ENCODE data around the gene CEP131. TPM values are rescaled to one million over a fixed set of nuclear protein-coding genes. Genes with fewer than 3 reads are reported as not detected.

CEP131 gene
- total RNA-seq, 2 donors from 2014 or later: 23.2 to 28.0 TPM

DNA sequence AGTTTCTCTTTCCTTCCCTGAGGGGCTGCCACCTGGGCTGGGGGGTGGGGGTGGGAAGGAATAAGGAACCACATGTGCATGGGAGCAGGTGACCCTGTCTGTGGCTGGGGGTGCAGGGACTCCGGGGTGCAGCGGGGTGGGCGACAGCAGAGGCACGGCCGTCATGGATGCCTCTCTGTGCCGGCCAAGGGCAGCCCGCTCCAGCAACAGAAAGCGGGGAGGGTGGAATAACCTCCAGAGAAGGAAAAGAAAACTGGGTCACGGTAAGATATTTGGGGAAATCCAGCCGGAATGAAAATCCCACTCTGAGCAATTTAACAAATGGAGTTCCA lies 20.5 kb upstream of the CEP131 start:
- H3K27me3 Mint-ChIP-seq (ENCODE audit: insufficient read depth): no peaks in the 10 kb centered on the region
- H3K9me3 Mint-ChIP-seq: no peaks in the 10 kb centered on the region
- no peak overlapping the region for H3K4me3 ChIP-seq (ENCODE audit: low read length)
- no peak overlapping the region for H3K9ac ChIP-seq (ENCODE audit: extremely low read depth, low read length, poor library complexity, severe bottlenecking)
- peaks cover 4% of the 10 kb centered on the region for H3K36me3 Mint-ChIP-seq (ENCODE audit: low read depth)
- WGBS, 2 experiments (ENCODE audit: insufficient coverage in 1 of 2, insufficient read length in 1 of 2): 96% methylated on average over 10 of the region's 10 CpGs
- H3K27me3 ChIP-seq (ENCODE audit: control insufficient read depth, insufficient read depth, low read length, poor library complexity, severe bottlenecking): no peaks in the 10 kb centered on the region
- peaks cover 6% of the 10 kb centered on the region for H3K36me3 ChIP-seq (ENCODE audit: control insufficient read depth, insufficient read depth, low read length)
- TF ChIP-seq, protein P1, sequence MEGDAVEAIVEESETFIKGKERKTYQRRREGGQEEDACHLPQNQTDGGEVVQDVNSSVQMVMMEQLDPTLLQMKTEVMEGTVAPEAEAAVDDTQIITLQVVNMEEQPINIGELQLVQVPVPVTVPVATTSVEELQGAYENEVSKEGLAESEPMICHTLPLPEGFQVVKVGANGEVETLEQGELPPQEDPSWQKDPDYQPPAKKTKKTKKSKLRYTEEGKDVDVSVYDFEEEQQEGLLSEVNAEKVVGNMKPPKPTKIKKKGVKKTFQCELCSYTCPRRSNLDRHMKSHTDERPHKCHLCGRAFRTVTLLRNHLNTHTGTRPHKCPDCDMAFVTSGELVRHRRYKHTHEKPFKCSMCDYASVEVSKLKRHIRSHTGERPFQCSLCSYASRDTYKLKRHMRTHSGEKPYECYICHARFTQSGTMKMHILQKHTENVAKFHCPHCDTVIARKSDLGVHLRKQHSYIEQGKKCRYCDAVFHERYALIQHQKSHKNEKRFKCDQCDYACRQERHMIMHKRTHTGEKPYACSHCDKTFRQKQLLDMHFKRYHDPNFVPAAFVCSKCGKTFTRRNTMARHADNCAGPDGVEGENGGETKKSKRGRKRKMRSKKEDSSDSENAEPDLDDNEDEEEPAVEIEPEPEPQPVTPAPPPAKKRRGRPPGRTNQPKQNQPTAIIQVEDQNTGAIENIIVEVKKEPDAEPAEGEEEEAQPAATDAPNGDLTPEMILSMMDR (conservative IDR thresholded peaks at IDR 0.05): no peak
- DNase-seq: no peak
- no peak overlapping the region for H3K27ac ChIP-seq (ENCODE audit: low read depth, low read length)
- H3K4me1 Mint-ChIP-seq: peaks cover 2% of the 10 kb centered on the region
- H3K4me1 ChIP-seq (ENCODE audit: control insufficient read depth, insufficient read depth, low read length): no peaks in the 10 kb centered on the region
- H3K27ac Mint-ChIP-seq: no peak overlapping the region
- H3K4me3 Mint-ChIP-seq: no peak overlapping the region
- H3K9me3 ChIP-seq (ENCODE audit: control insufficient read depth, low read length): no peaks in the 10 kb centered on the region

DNA sequence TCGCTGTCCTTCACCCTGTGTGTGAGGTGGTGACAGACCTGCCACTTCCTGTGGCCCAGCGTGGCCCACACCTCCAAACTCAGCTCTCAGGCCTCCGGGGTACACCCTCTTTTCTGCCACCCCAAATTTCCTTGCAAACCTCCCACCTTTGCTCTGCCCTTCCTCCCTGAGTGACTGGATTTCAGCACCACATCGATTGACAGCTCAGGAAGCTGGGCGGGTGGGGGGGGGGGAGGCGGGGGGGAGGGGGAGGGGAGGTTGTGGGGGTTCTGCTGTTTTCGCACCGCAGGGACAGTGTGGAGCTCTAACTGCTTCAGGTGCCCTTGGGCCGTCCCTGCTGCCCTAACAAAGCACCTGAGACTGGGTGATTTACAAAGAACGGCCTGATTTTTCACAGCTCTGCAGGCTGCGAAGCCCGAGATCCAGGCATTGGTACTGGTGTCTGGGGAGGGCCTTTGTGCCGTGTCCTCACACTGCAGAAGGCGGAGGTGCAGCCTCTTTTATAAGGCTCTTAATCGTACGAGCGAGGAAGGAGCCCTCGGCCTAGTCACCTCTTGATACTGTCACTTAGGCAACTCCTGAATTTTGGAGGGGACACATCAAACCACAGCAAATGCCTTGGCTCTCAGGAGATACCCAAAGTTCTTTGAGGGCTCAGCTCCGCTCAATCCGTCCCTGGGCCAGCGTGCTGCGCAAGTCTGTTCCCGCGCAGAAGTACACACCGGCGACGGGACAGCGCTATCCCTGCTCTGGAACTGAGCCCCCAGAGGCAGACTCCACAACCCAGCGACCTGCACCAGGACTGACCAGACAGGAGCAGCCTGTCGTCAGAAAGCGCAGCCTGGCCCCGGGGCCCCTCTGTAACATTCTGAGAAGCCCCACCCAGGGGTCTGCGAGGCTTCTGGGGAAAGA lies 19.9 kb upstream of the CEP131 start:
- TF ChIP-seq, protein P1 (conservative IDR thresholded peaks at IDR 0.05): no peak
- 90 to 94% methylated on average over 25 to 30 of the region's 33 CpGs for WGBS, 2 experiments (ENCODE audit: insufficient coverage in 1 of 2, insufficient read length in 1 of 2)
- H3K4me3 Mint-ChIP-seq: no peak overlapping the region
- Histone ChIP-seq H3K4me3 (ENCODE audit: low read length) (no peak overlapping the region), H3K4me1 (ENCODE audit: control insufficient read depth, insufficient read depth, low read length) (peaks cover 5% of the 10 kb centered on the region), H3K9me3 (ENCODE audit: control insufficient read depth, low read length) (no peaks in the 10 kb centered on the region), H3K27ac (ENCODE audit: low read depth, low read length) (no peak overlapping the region), H3K36me3 (ENCODE audit: control insufficient read depth, insufficient read depth, low read length) (peaks cover 6% of the 10 kb centered on the region), H3K27me3 (ENCODE audit: control insufficient read depth, insufficient read depth, low read length, poor library complexity, severe bottlenecking) (no peaks in the 10 kb centered on the region), H3K9ac (ENCODE audit: extremely low read depth, low read length, poor library complexity, severe bottlenecking) (no peak overlapping the region)
- H3K27me3 Mint-ChIP-seq (ENCODE audit: insufficient read depth): no peaks in the 10 kb centered on the region
- peaks cover 4% of the 10 kb centered on the region for H3K36me3 Mint-ChIP-seq (ENCODE audit: low read depth)
- no peak overlapping the region for H3K27ac Mint-ChIP-seq
- no peaks in the 10 kb centered on the region for H3K9me3 Mint-ChIP-seq
- DNase-seq: no peak
- H3K4me1 Mint-ChIP-seq: peaks cover 6% of the 10 kb centered on the region

DNA sequence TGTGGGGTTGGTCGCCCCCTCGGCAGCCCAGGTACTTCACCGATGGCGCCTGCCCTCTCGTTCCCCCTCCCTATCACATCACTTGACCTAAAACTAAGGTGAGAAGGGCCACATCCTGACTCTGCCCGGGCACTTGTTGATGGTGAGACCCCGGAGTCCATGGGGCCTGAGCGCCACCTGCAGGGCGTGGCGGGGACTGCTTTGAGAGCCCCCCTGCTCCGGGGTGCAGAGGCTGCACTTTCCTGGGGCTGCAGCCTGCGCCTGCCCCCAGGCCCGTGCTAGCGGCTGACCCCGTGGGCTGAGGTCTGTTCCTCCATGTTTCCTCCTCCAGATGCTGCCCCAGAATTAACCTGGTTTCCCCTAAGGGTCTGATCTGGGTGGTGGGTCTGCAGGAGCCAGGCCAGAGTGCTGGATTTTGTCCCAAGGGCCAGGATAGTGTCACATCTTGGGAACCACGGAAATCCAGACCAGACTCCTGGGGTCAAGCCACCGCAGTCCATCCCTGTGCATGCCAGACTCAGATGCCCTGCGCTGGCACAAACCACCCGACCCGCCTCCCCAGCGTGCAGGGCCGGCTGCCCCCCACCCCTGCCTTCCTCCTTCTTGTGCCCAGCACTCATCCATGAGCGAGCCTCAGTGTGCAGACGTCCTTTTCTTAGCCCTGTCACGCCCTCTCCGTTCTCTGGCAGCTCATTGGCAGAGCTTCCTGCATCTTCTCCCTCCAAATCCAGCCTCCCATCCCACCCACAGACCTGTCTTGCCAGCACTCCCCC lies 19.1 kb upstream of the CEP131 start:
- Histone ChIP-seq H3K27me3 (ENCODE audit: control insufficient read depth, insufficient read depth, low read length, poor library complexity, severe bottlenecking) (no peaks in the 10 kb centered on the region), H3K4me1 (ENCODE audit: control insufficient read depth, insufficient read depth, low read length) (peaks cover 7% of the 10 kb centered on the region), H3K36me3 (ENCODE audit: control insufficient read depth, insufficient read depth, low read length) (peaks cover 6% of the 10 kb centered on the region), H3K27ac (ENCODE audit: low read depth, low read length) (no peak overlapping the region), H3K9me3 (ENCODE audit: control insufficient read depth, low read length) (no peaks in the 10 kb centered on the region), H3K4me3 (ENCODE audit: low read length) (no peak overlapping the region), H3K9ac (ENCODE audit: extremely low read depth, low read length, poor library complexity, severe bottlenecking) (no peak overlapping the region)
- H3K4me3 Mint-ChIP-seq: peak overlapping the region; percentile 22
- WGBS, 2 experiments (ENCODE audit: insufficient coverage in 1 of 2, insufficient read length in 1 of 2): 66 to 75% methylated on average over 15 to 26 of the region's 26 CpGs
- H3K36me3 Mint-ChIP-seq (ENCODE audit: low read depth): peaks cover 4% of the 10 kb centered on the region
- no peaks in the 10 kb centered on the region for H3K9me3 Mint-ChIP-seq
- TF ChIP-seq, protein P1 (conservative IDR thresholded peaks at IDR 0.05): peak; percentile 96
- no peak overlapping the region for H3K27ac Mint-ChIP-seq
- H3K27me3 Mint-ChIP-seq (ENCODE audit: insufficient read depth): no peaks in the 10 kb centered on the region
- H3K4me1 Mint-ChIP-seq: peaks cover 7% of the 10 kb centered on the region
- DNase-seq: peak; percentile 97
